ENCODE measurements around the gene ZFAND3. TPM values are rescaled to one million over a fixed set of nuclear protein-coding genes. Genes with fewer than 3 reads are reported as not detected.
A peak's percentile ranks its signal among the peaks of the same experiment; 100 is the strongest.

ZFAND3 gene
- total RNA-seq, 1 donor from 2014 or later: 131 TPM

GRCh38 chr6:37903351-37904340 is 84.1 kb downstream of the ZFAND3 start:
- H3K4me3 ChIP-seq (ENCODE audit: insufficient read depth, low read depth, low read length): no peak overlapping the region
- H3K9me3 ChIP-seq (ENCODE audit: insufficient read depth, low read depth, low read length): no peaks in the 10 kb centered on the region
- H3K9ac ChIP-seq (ENCODE audit: low read length): no peak overlapping the region
- H4K20me1 ChIP-seq (ENCODE audit: insufficient read depth, low read length): peaks cover 92% of the 10 kb centered on the region
- H3K79me2 ChIP-seq (ENCODE audit: insufficient read depth, low read length): peaks cover 96% of the 10 kb centered on the region
- FAIRE-seq: no peak
- H3K4me2 ChIP-seq (ENCODE audit: low read length): no peak overlapping the region
- Mint-ChIP-seq H3K27ac (ENCODE audit: unreplicated experiment) (no peak overlapping the region), H3K36me3 (ENCODE audit: low read depth, unreplicated experiment) (peaks cover 3% of the 10 kb centered on the region), H3K27me3 (ENCODE audit: low read depth, unreplicated experiment) (no peaks in the 10 kb centered on the region), H3K4me1 (ENCODE audit: low read depth, unreplicated experiment) (peaks cover 18% of the 10 kb centered on the region), H3K4me3 (ENCODE audit: unreplicated experiment) (no peak overlapping the region), H3K9me3 (ENCODE audit: unreplicated experiment) (no peaks in the 10 kb centered on the region)
- no peaks in the 10 kb centered on the region for H3K36me3 ChIP-seq (ENCODE audit: insufficient read depth, low read length)
- no peak overlapping the region for H2AFZ ChIP-seq (ENCODE audit: low read depth, low read length)
- no peaks in the 10 kb centered on the region for H3K4me1 ChIP-seq (ENCODE audit: insufficient read depth, low read length)
- DNase-seq (ENCODE audit: low read depth): no peak
- no peak overlapping the region for H3K27ac ChIP-seq (ENCODE audit: low read depth, low read length)
- no peaks in the 10 kb centered on the region for H3K27me3 ChIP-seq (ENCODE audit: insufficient read depth, low read length)
- no peak for TF ChIP-seq EZH2 (IDR thresholded peaks at IDR 0.05; ENCODE audit: insufficient read depth, low read length)
- TF ChIP-seq CTCF (IDR thresholded peaks at IDR 0.05; ENCODE audit: insufficient read depth, low read depth, low read length): no peak

- no peak overlapping the region for H3K27ac Mint-ChIP-seq (ENCODE audit: unreplicated experiment)
- H3K79me2 ChIP-seq (ENCODE audit: insufficient read depth, low read length): peaks cover 96% of the 10 kb centered on the region
- no peaks in the 10 kb centered on the region for H3K9me3 ChIP-seq (ENCODE audit: insufficient read depth, low read depth, low read length)
- no peak overlapping the region for H3K9ac ChIP-seq (ENCODE audit: low read length)
- FAIRE-seq (no peak), DNase-seq (ENCODE audit: low read depth) (peak; percentile 20)
- no peak for TF ChIP-seq CTCF (IDR thresholded peaks at IDR 0.05; ENCODE audit: insufficient read depth, low read depth, low read length)
- TF ChIP-seq EZH2 (IDR thresholded peaks at IDR 0.05; ENCODE audit: insufficient read depth, low read length): no peak
- H3K4me3 Mint-ChIP-seq (ENCODE audit: unreplicated experiment): no peak overlapping the region
- H3K27me3 ChIP-seq (ENCODE audit: insufficient read depth, low read length): no peaks in the 10 kb centered on the region
- H2AFZ ChIP-seq (ENCODE audit: low read depth, low read length): no peak overlapping the region
- H3K4me3 ChIP-seq (ENCODE audit: insufficient read depth, low read depth, low read length): no peak overlapping the region
- peaks cover 3% of the 10 kb centered on the region for H3K36me3 Mint-ChIP-seq (ENCODE audit: low read depth, unreplicated experiment)
- no peaks in the 10 kb centered on the region for H3K27me3 Mint-ChIP-seq (ENCODE audit: low read depth, unreplicated experiment)
- H3K4me1 Mint-ChIP-seq (ENCODE audit: low read depth, unreplicated experiment): peaks cover 16% of the 10 kb centered on the region
- H3K27ac ChIP-seq (ENCODE audit: low read depth, low read length): no peak overlapping the region
- no peaks in the 10 kb centered on the region for H3K9me3 Mint-ChIP-seq (ENCODE audit: unreplicated experiment)
- H4K20me1 ChIP-seq (ENCODE audit: insufficient read depth, low read length): peaks cover 94% of the 10 kb centered on the region
- no peaks in the 10 kb centered on the region for H3K36me3 ChIP-seq (ENCODE audit: insufficient read depth, low read length)
- no peaks in the 10 kb centered on the region for H3K4me1 ChIP-seq (ENCODE audit: insufficient read depth, low read length)
- no peak overlapping the region for H3K4me2 ChIP-seq (ENCODE audit: low read length)
Measured at GRCh38 chr6:37904590-37904989, 85.1 kb downstream of the ZFAND3 start.

GRCh38 chr6:37906121-37906520 is 86.6 kb downstream of the ZFAND3 start:
- H4K20me1 ChIP-seq (ENCODE audit: insufficient read depth, low read length): peaks cover 95% of the 10 kb centered on the region
- no peaks in the 10 kb centered on the region for H3K4me1 ChIP-seq (ENCODE audit: insufficient read depth, low read length)
- peak overlapping the region; percentile 5 for H3K4me2 ChIP-seq (ENCODE audit: low read length)
- no peak overlapping the region for H3K27ac Mint-ChIP-seq (ENCODE audit: unreplicated experiment)
- FAIRE-seq (no peak), DNase-seq (ENCODE audit: low read depth) (peak; percentile 22)
- no peaks in the 10 kb centered on the region for H3K27me3 ChIP-seq (ENCODE audit: insufficient read depth, low read length)
- peaks cover 96% of the 10 kb centered on the region for H3K79me2 ChIP-seq (ENCODE audit: insufficient read depth, low read length)
- H3K27ac ChIP-seq (ENCODE audit: low read depth, low read length): no peak overlapping the region
- H2AFZ ChIP-seq (ENCODE audit: low read depth, low read length): no peak overlapping the region
- H3K9ac ChIP-seq (ENCODE audit: low read length): no peak overlapping the region
- H3K36me3 Mint-ChIP-seq (ENCODE audit: low read depth, unreplicated experiment): no peaks in the 10 kb centered on the region
- TF ChIP-seq CTCF (IDR thresholded peaks at IDR 0.05; ENCODE audit: insufficient read depth, low read depth, low read length) (no peak), EZH2 (IDR thresholded peaks at IDR 0.05; ENCODE audit: insufficient read depth, low read length) (no peak)
- H3K9me3 Mint-ChIP-seq (ENCODE audit: unreplicated experiment): no peaks in the 10 kb centered on the region
- no peak overlapping the region for H3K4me3 Mint-ChIP-seq (ENCODE audit: unreplicated experiment)
- no peaks in the 10 kb centered on the region for H3K9me3 ChIP-seq (ENCODE audit: insufficient read depth, low read depth, low read length)
- H3K4me1 Mint-ChIP-seq (ENCODE audit: low read depth, unreplicated experiment): peaks cover 21% of the 10 kb centered on the region
- H3K4me3 ChIP-seq (ENCODE audit: insufficient read depth, low read depth, low read length): no peak overlapping the region
- no peaks in the 10 kb centered on the region for H3K27me3 Mint-ChIP-seq (ENCODE audit: low read depth, unreplicated experiment)
- no peaks in the 10 kb centered on the region for H3K36me3 ChIP-seq (ENCODE audit: insufficient read depth, low read length)

All from astrocyte (in vitro differentiated cells and primary cell).